OCI-LY1 (cell line): ENCODE results near the gene GRAMD1A.
"Not testable (repeated sequence)": the region's sequence is repeated elsewhere in the genome, so short reads cannot be mapped to it uniquely, and the experiment has no call there.

ENCODE experiments used
- H2AFZ ChIP-seq: fragments of 200-600 bp; sonication (generic), shearing (Covaris generic); 2 replicates; pipeline ENCODE4 v1.6.0; 2014; ENCODE audit warnings: antibody characterized with exemption, mild to moderate bottlenecking, low read length
- H3F3A ChIP-seq: fragments of 200-600 bp; sonication (generic), shearing (Covaris generic); 2 replicates; pipeline ENCODE4 v1.6.0; 2014; ENCODE audit warnings: mild to moderate bottlenecking, antibody characterized with exemption, low read length, moderate library complexity; ENCODE audit not compliant: insufficient read depth
- H3K27ac ChIP-seq: fragments of 200-600 bp; sonication (generic); 2 replicates; pipeline ENCODE4 v1.5.1; 2014; ENCODE audit warnings: low read length, mixed run types, mild to moderate bottlenecking, low read depth; ENCODE audit not compliant: poor library complexity, severe bottlenecking
- H3K27me3 ChIP-seq: fragments of 200-600 bp; sonication (generic); 2 replicates; pipeline ENCODE4 v1.6.0; 2014; ENCODE audit warnings: antibody characterized with exemption, mild to moderate bottlenecking, low read length, moderate library complexity; ENCODE audit not compliant: insufficient read depth
- H3K36me3 ChIP-seq: fragments of 200-600 bp; sonication (generic); 2 replicates; pipeline ENCODE4 v1.6.1; 2014; ENCODE audit warnings: mild to moderate bottlenecking, antibody characterized with exemption, low read length, moderate library complexity, mixed read lengths; ENCODE audit not compliant: insufficient read depth
- H3K4me1 ChIP-seq: fragments of 200-600 bp; sonication (generic); 2 replicates; pipeline ENCODE4 v1.5.1; 2014; ENCODE audit warnings: mild to moderate bottlenecking, low read length, moderate library complexity; ENCODE audit not compliant: insufficient read depth, severe bottlenecking
- H3K4me2 ChIP-seq: fragments of 200-600 bp; sonication (generic), shearing (Covaris generic); 2 replicates; pipeline ENCODE4 v1.6.1; 2014; ENCODE audit warnings: low read length
- H3K4me3 ChIP-seq: fragments of 200-600 bp; sonication (generic); 2 replicates; pipeline ENCODE4 v1.5.1; 2014; ENCODE audit warnings: low read length, low read depth, mild to moderate bottlenecking, mixed read lengths; ENCODE audit not compliant: poor library complexity, severe bottlenecking
- H3K79me2 ChIP-seq: fragments of 200-600 bp; shearing (Covaris generic); 2 replicates; pipeline ENCODE4 v1.6.1; 2016; ENCODE audit warnings: mixed run types, low read length, mixed read lengths; ENCODE audit not compliant: insufficient read depth
- H3K9ac ChIP-seq: fragments of 200-600 bp; sonication (generic), shearing (Covaris generic); 2 replicates; pipeline ENCODE4 v1.6.1; 2014; ENCODE audit warnings: mild to moderate bottlenecking, low read length, mixed read lengths
- H3K9me2 ChIP-seq: fragments of 200-600 bp; sonication (generic), shearing (Covaris generic); 2 replicates; pipeline ENCODE4 v1.6.1; 2014; ENCODE audit warnings: low read depth, mild to moderate bottlenecking, low read length, mixed read lengths
- H3K9me3 ChIP-seq: fragments of 200-600 bp; shearing (Covaris generic); 2 replicates; pipeline ENCODE4 v1.6.1; 2014; ENCODE audit warnings: low read length, mixed read lengths
- H4K20me1 ChIP-seq: fragments of 200-600 bp; sonication (generic), shearing (Covaris generic); 2 replicates; pipeline ENCODE4 v1.6.0; 2016; ENCODE audit warnings: mild to moderate bottlenecking, low read length; ENCODE audit not compliant: insufficient read depth
- CTCF ChIP-seq: fragments of 200-600 bp; sonication (generic), shearing (Covaris generic); IDR thresholded peaks from 2 replicates; pipeline ENCODE4 v1.5.1; 2017; ENCODE audit warnings: mild to moderate bottlenecking, antibody characterized with exemption, low read length, moderate library complexity, mixed read lengths
- EZH2 ChIP-seq: fragments of 200-600 bp; sonication (generic), shearing (Covaris generic); IDR thresholded peaks from 2 replicates; pipeline ENCODE4 v1.8.0; 2017; ENCODE audit warnings: borderline replicate concordance, mixed run types, mild to moderate bottlenecking, antibody characterized with exemption, low read length, moderate library complexity, mixed read lengths

GRAMD1A gene

GRCh38 chr19:34964598-34964997, 35.5 kb upstream of the GRAMD1A start:
- Histone ChIP-seq H3K4me1 (peaks cover 17% of the 10 kb centered on the region), H3K79me2 (no peaks in the 10 kb centered on the region), H3K36me3 (peaks cover 17% of the 10 kb centered on the region), H4K20me1 (no peaks in the 10 kb centered on the region), H3K4me2 (no peak overlapping the region), H3K4me3 (no peak overlapping the region), H3F3A (no peaks in the 10 kb centered on the region), H3K27ac (no peak overlapping the region), H3K9ac (no peak overlapping the region), H3K9me3 (peaks cover 14% of the 10 kb centered on the region; the same call in 1 of the 2 replicates), H3K27me3 (peaks cover 11% of the 10 kb centered on the region; the same call in 1 of the 2 replicates), H2AFZ (no peak overlapping the region), H3K9me2 (no peaks in the 10 kb centered on the region)
- no peak for TF ChIP-seq CTCF
- TF ChIP-seq EZH2: no peak

- H3K36me3 ChIP-seq, H3K9me2 ChIP-seq, H4K20me1 ChIP-seq, H3K27ac ChIP-seq, H3K4me3 ChIP-seq, H3F3A ChIP-seq, H3K79me2 ChIP-seq, H3K4me2 ChIP-seq, H3K9ac ChIP-seq, H2AFZ ChIP-seq: not testable (repeated sequence)
- H3K27me3 ChIP-seq: peaks cover 13% of the 10 kb centered on the region; the same call in 1 of the 2 replicates
- H3K4me1 ChIP-seq: peaks cover 17% of the 10 kb centered on the region
- peaks cover 11% of the 10 kb centered on the region; the same call in 1 of the 2 replicates for H3K9me3 ChIP-seq
Measured at GRCh38 chr19:34965505-34965904, 34.6 kb upstream of the GRAMD1A start.

GRCh38 chr19:34967551-34967950, 32.6 kb upstream of the GRAMD1A start:
- no peak overlapping the region for H3K4me3 ChIP-seq
- TF ChIP-seq CTCF (no peak), EZH2 (no peak)
- H3F3A ChIP-seq: no peaks in the 10 kb centered on the region
- H3K9ac ChIP-seq: no peak overlapping the region
- H3K36me3 ChIP-seq: no peaks in the 10 kb centered on the region; the same call in 1 of the 2 replicates
- no peak overlapping the region for H3K27ac ChIP-seq
- peaks cover 9% of the 10 kb centered on the region for H3K4me1 ChIP-seq
- H4K20me1 ChIP-seq: no peaks in the 10 kb centered on the region
- H3K27me3 ChIP-seq: peaks cover 19% of the 10 kb centered on the region; the same call in 1 of the 2 replicates
- no peak overlapping the region for H3K4me2 ChIP-seq
- H3K79me2 ChIP-seq: no peaks in the 10 kb centered on the region
- no peaks in the 10 kb centered on the region for H3K9me2 ChIP-seq
- H2AFZ ChIP-seq: no peak overlapping the region
- peaks cover 11% of the 10 kb centered on the region; the same call in 1 of the 2 replicates for H3K9me3 ChIP-seq

GRCh38 chr19:34969721-34970120, 30.4 kb upstream of the GRAMD1A start:
- Histone ChIP-seq H3K79me2 (no peaks in the 10 kb centered on the region), H3K4me2 (no peak overlapping the region), H3K27me3 (peaks cover 19% of the 10 kb centered on the region; the same call in 1 of the 2 replicates), H2AFZ (no peak overlapping the region), H3K9ac (no peak overlapping the region), H3K9me2 (no peaks in the 10 kb centered on the region), H3K4me3 (no peak overlapping the region), H4K20me1 (no peaks in the 10 kb centered on the region), H3K36me3 (no peaks in the 10 kb centered on the region; the same call in 1 of the 2 replicates), H3K4me1 (peaks cover 6% of the 10 kb centered on the region), H3F3A (no peaks in the 10 kb centered on the region), H3K9me3 (peaks cover 11% of the 10 kb centered on the region; the same call in 1 of the 2 replicates), H3K27ac (no peak overlapping the region)
- no peak for TF ChIP-seq EZH2
- TF ChIP-seq CTCF: no peak

GRCh38 chr19:34970185-34970780, 29.8 kb upstream of the GRAMD1A start:
- H4K20me1 ChIP-seq, H3K9me2 ChIP-seq, H3K9ac ChIP-seq, H3K27ac ChIP-seq, H3K4me3 ChIP-seq, H3K79me2 ChIP-seq, H3K4me1 ChIP-seq, H3K36me3 ChIP-seq, H3F3A ChIP-seq, H3K4me2 ChIP-seq, H2AFZ ChIP-seq: not testable (repeated sequence)
- Histone ChIP-seq H3K27me3 (peaks cover 19% of the 10 kb centered on the region; the same call in 1 of the 2 replicates), H3K9me3 (peaks cover 11% of the 10 kb centered on the region; the same call in 1 of the 2 replicates)
